ENCODE results near the gene STX16. TPM values are rescaled to one million over a fixed set of nuclear protein-coding genes. Genes with fewer than 3 reads are reported as not detected.
A peak's percentile ranks its signal among the peaks of the same experiment; 100 is the strongest.

STX16 gene
- total and polyA plus RNA-seq, 7 donors = 14.6 to 126 (median 43.8) TPM

GRCh38 chr20:58652606-58653294 is 1.7 kb downstream of the STX16 start:
- no peak for DNase-seq
- H3K36me3 ChIP-seq = no peaks in the 10 kb centered on the region
- H3K4me3 ChIP-seq = peak overlapping the region; percentile 71 to 91 (median 85)
- peaks cover 0 to 74% (median 63%) of the 10 kb centered on the region in 4 donors for H3K4me1 ChIP-seq
- no peak for TF ChIP-seq POLR2A (IDR thresholded peaks at IDR 0.05)
- no peak for TF ChIP-seq EP300 (IDR thresholded peaks at IDR 0.05)
- no peak for TF ChIP-seq POLR2AphosphoS5 (IDR thresholded peaks at IDR 0.05)
- TF ChIP-seq, protein P1, sequence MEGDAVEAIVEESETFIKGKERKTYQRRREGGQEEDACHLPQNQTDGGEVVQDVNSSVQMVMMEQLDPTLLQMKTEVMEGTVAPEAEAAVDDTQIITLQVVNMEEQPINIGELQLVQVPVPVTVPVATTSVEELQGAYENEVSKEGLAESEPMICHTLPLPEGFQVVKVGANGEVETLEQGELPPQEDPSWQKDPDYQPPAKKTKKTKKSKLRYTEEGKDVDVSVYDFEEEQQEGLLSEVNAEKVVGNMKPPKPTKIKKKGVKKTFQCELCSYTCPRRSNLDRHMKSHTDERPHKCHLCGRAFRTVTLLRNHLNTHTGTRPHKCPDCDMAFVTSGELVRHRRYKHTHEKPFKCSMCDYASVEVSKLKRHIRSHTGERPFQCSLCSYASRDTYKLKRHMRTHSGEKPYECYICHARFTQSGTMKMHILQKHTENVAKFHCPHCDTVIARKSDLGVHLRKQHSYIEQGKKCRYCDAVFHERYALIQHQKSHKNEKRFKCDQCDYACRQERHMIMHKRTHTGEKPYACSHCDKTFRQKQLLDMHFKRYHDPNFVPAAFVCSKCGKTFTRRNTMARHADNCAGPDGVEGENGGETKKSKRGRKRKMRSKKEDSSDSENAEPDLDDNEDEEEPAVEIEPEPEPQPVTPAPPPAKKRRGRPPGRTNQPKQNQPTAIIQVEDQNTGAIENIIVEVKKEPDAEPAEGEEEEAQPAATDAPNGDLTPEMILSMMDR (IDR thresholded peaks at IDR 0.05) = no peak
- H3K9me3 ChIP-seq = no peaks in the 10 kb centered on the region
- no peaks in the 10 kb centered on the region for H3K27me3 ChIP-seq
- WGBS, 2 donors = 10 to 11% methylated on average over 12 of the region's 12 CpGs
- intact Hi-C loops (cut with DNase I) = loop anchor here (5.0 to 10.0 kb wide), 3 partner anchors 212 to 288 kb away; partner anchors contain the start of gene VAPB
- H3K27ac ChIP-seq = peak overlapping the region; percentile 93 to 96 (median 96)

DNA sequence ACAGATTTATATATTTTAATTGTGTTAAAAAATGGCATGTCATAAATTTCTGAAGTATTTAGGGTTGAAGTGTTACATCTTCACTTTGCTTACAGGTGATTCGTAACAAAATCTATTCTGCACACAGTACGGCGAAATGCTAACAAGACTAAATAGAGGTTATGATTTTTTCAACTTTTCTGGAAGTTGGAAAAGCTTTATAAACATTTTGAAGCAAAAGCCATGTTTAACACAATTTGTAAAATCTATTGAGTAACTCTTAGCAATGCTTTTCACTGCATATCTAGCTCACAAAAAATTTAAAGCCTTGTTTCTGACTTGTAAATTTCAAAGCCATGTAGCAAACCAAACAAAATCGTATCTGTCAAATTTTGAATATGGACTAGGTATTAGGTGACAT is 3.3 kb downstream of the STX16 start:
- TF ChIP-seq EP300 (IDR thresholded peaks at IDR 0.05) = no peak
- TF ChIP-seq POLR2AphosphoS5 (IDR thresholded peaks at IDR 0.05) = no peak
- TF ChIP-seq POLR2A (IDR thresholded peaks at IDR 0.05) = no peak
- TF ChIP-seq, protein P1 (IDR thresholded peaks at IDR 0.05) = no peak
- Histone ChIP-seq H3K36me3 (no peaks in the 10 kb centered on the region), H3K27ac (peak overlapping the region in 1 of 4 donors; percentile 96), H3K4me1 (peaks cover 0 to 73% (median 53%) of the 10 kb centered on the region in 4 donors), H3K9me3 (no peaks in the 10 kb centered on the region), H3K4me3 (no peak overlapping the region), H3K27me3 (no peaks in the 10 kb centered on the region)
- no peak for DNase-seq
- intact Hi-C loops (cut with DNase I) = loop anchor here (5.0 to 10.0 kb wide), 3 partner anchors 210 to 290 kb away; partner anchors contain the start of gene VAPB
- WGBS, 2 donors = 85 to 89% methylated on average over 4 of the region's 4 CpGs

DNA sequence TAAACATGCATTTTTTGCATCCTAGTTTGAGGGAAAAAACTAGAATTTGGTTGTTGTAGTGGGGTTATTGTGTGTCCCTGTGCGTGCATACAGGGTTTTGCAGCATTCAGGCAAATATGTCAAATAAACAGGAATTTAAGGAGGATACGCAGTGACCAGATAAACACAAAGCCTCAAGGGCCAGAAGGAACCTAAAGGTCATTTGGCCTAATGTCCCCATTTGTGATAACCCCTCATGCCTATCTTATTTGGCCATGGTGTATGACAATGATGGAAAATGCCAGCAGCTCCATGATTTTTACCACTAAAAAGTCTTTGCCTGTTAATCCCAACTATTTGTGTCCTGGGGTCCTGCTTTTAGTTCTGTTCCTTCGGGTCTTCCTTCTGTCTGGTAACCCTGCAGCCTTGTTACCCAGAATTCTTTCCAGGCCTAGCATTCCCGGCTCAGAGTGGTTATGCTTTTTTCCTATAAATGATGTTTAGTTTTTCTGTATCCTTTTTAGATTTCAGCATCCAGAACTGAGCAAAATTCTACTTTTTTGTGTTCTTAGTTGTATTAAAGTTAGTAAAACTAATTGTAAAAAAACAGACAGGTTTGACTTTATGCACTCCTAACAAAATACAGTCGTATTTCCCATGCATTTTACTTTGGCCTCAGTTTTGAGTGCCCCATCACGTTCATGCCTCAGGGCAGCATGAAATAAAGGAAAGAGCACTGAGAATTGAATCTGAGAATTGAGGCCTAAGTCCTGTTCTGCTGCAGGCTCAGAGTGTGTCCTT is 4.4 kb downstream of the STX16 start:
- H3K4me1 ChIP-seq = peaks cover 0 to 75% (median 43%) of the 10 kb centered on the region in 4 donors
- intact Hi-C loops (cut with DNase I) = loop anchor here (10.0 kb wide), 2 partner anchors 209 to 291 kb away; no protein-coding TSS in a partner anchor

DNA sequence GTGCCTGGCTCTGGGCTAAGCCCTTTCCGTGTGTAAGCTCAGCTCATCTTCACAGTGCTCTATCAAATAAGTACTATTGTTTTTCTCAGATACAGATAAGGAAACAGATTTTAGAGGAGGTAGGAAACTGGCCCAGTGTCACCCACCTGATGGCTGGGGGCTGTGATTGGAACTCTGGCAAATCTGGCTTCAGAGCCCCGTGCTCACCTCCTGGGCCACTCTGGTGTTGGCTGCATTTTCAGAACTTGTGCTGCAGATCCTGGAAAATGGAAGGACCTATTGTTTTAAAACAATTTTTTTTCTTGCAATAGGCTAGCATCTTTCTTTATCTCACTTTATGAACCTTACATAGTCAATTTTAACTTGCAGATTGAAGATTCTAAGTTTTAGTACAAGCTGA is 5.7 kb downstream of the STX16 start:
- Histone ChIP-seq H3K27me3 (no peaks in the 10 kb centered on the region), H3K9me3 (no peaks in the 10 kb centered on the region), H3K36me3 (peaks cover 0 to 12% (median 0%) of the 10 kb centered on the region in 4 donors), H3K27ac (peak overlapping the region in 1 of 4 donors; percentile 42), H3K4me1 (peaks cover 0 to 82% (median 40%) of the 10 kb centered on the region in 4 donors), H3K4me3 (no peak overlapping the region)
- TF ChIP-seq, protein P1 (IDR thresholded peaks at IDR 0.05) = no peak
- no peak for TF ChIP-seq EP300 (IDR thresholded peaks at IDR 0.05)
- no peak for TF ChIP-seq POLR2AphosphoS5 (IDR thresholded peaks at IDR 0.05)
- no peak for TF ChIP-seq POLR2A (IDR thresholded peaks at IDR 0.05)
- intact Hi-C loops (cut with DNase I) = loop anchor here (10.0 kb wide), 2 partner anchors 208 to 292 kb away; no protein-coding TSS in a partner anchor
- no peak for DNase-seq
- WGBS, 2 donors = 41 to 45% methylated on average over 2 of the region's 2 CpGs

More for the DNA sequence above, 4.4 kb downstream of the STX16 start:
- Histone ChIP-seq H3K27ac (peak overlapping the region in 1 of 4 donors; percentile 42), H3K27me3 (no peaks in the 10 kb centered on the region), H3K36me3 (no peaks in the 10 kb centered on the region), H3K4me3 (no peak overlapping the region), H3K9me3 (no peaks in the 10 kb centered on the region)
- WGBS, 2 donors = 72 to 78% methylated on average over 6 of the region's 6 CpGs
- TF ChIP-seq, protein P1 (IDR thresholded peaks at IDR 0.05) = no peak
- TF ChIP-seq POLR2A (IDR thresholded peaks at IDR 0.05) (no peak), POLR2AphosphoS5 (IDR thresholded peaks at IDR 0.05) (no peak), EP300 (IDR thresholded peaks at IDR 0.05) (no peak)
- DNase-seq = no peak

All from sigmoid colon (tissue), 7 donors.